DMS 273 treated with DMSO at 0.1 percent for 48 hours (cell line): ENCODE measurements around the gene CPD.
"Not testable (repeated sequence)": the region's sequence is repeated elsewhere in the genome, so short reads cannot be mapped to it uniquely, and the experiment has no call there.

Experiments used
- DNase-seq: peaks from one replicate; lab custom pipeline; 2025; lab: John Stamatoyannopoulos, UW

CPD gene

DNA sequence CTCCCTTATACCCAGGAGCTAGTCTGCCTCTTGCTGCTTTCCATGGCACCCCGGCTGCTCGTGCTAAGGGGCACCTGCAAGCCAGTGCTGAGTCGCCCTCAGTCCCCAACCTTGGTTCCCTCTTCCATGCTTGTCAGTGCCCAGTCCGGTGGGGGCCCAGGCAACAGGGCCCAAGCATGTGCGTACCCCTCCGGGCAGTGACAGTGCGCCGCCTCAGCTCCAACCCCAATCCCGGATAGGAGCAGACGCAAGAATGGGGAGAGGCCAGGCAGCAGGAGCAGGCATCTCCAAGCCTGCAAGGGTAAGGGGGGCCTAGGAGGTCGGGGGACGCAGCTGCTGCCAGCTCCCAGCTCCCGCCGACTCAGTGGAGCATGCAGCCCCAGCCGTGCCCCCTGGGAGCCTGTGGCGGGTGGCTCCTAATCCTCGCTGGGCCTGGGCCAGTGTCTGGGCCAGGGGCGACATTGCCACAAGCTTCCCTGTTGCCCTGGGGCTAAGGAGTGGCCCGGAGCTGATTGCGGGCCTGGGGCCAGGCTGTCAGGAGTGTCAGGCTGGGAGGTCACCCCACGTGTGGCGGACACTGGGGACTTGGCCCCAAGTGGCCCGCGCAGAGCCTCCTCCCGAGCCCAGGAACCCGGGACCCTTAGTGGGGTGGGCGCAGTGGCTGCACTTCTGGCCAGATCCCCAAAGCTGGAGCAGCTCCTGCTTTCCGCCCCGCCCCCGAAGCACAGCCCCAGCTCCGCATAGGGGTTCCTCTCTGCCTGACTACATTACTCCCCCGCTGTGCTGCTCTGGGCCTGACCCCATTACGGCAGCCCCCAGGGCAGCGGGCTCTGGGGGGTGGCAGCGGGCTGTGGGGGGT is 9.8 kb downstream of the CPD start:
- DNase-seq, result no peak

DNA sequence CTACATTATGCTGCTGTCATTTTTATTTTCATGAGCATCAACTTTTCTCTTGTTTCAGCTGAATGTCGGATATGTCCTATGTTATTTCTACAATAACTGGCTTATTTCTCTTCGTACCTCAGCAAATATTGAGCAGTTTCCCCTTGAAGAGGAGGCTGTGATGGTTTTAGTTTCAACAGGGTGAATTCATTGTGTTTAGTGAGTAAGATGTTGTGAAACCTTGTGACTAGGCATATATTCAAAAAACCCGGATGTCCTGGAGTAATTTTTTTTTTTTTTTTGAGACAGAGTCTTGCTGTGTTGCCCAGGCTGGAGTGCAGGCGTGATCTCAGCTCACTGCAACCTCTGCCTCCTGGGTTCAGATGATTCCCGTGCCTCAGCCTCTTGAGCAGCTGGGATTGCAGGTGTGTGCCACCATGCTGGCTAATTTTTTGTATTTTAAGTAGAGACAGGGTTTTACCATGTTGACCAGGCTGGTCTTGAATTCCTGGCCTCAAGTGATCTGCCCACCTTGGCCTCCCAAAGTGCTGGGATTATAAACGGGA is 11.1 kb downstream of the CPD start:
- no peak for DNase-seq

DNA sequence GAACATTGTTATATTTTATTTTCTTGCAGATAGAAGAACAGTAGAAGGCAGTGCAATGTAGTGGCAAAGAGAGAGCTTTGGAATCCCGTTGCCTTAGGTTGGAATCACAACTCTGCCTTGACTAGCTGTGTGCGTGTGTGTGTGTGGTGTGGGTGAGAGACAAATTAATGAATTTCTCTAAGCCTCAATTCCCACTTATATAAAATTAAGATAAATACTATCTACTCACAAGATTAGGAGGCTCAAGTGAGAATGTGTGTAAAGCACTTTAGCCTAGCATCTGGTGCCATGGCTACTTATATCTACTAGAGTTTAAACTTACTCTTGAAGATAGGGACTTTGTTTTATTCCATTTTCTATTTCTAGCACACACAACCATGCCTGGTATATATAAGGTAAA is 12.8 kb downstream of the CPD start:
- DNase-seq, result no peak

DNA sequence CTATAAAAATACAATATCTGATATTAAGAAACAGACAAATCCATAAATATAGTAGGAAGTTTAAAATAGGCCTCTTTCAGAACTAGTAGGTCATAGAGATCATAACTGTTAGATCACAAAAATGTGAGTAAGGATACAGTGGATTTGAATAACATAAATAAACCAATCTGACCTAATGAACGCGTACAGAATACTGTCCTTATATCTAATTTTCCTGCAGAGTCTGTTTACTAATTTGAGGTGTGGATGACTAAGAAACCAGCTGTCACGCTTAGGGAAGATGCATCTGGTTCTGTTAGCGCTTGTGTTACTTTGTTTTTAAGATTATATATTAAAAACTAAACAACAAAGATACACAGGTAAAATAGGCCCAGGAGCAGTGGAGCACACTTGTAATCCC is 14.8 kb downstream of the CPD start:
- DNase-seq, result peak; percentile 20

DNA sequence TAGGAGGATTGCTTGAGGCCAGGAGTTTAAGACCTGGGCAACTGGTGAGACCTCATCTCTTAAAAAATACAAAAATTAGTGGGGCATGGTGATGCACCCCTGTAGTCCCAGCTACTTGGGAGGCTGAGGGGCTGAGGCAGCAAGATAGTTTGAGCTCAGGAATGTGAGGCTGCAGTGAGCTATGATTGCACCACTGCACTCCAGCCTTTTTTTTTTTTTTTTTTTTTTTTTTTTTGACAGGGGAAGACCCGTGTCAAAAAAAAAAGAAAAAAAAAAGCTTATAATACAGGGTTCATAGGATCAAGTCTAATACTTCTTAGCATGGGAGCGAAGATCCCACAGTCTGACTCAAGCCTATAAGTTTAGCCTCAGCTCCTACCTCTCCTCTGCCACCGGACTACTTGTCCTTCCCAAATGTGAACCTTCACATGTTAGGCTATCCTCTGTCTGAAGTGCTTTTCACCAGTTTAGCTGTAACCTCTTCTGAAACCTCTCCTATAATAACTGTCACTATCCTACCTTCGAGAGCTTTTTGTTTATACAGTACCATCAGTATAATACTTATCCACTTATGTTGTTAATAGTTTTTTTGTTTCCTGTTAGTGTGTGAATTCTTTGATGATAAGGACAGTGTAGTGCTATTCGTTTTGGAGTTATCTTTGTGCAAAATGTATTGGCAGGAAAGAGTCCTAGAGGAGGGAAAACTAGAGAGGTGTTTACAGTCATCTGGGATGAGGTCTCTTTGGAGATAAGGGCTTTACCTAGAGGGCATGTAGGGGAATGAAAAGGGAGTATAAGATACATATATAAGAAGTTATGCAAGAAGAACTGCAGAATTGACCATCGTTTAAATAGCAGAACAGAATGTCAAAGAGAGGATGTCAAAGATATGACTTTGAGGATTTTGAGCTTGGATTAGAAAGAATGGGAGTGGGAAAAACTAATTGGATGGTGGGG is 15.5 kb downstream of the CPD start:
- no peak for DNase-seq

DNA sequence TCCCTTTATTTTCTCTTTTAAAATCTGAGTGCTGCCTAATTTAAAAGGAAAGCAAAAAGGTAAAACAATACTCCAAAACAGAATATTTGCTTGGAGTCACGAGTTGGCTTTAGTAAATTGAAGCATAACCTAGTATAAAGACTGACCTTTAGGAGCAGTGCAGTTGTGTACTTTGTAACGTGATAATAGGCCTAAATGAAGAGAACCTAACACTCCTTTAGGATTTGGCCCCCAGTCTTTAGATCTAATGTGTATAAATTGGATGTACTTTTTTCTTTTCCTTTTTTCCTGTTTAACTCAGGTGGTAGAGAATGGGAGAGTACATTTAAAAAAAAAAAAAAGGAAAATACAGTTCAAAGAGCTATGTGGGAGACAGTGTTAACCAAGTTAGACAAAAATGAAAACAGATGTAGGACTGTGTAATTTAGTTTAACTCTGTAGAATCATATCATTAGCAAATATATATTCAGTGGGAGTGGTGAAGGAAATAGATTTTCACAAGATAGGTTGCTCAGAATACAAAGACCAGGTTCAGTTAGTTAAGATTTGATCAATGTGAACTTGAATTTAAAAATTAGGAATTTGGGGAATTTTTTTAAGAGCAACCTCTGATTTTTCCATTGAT is 16.8 kb downstream of the CPD start:
- no peak for DNase-seq

DNA sequence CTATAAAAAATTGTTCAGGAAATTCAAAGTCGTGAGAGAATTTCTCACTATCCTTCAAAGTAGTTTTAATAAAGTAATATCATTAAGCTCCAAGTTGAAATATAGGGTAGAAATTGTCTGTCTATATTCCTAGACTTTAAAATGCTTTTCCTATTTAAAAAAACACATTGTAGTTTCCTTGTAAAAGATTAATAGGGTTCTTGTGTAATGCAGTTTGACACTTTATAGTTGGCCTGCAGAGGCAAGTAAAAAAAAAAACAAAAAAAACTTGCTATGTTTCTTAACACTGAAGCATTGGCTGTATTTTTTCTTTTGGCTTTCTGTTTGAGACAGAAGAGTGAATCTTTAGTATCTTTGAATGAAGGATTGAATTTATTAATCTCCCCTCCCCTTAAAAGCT is 17.4 kb downstream of the CPD start:
- no peak for DNase-seq

DNA sequence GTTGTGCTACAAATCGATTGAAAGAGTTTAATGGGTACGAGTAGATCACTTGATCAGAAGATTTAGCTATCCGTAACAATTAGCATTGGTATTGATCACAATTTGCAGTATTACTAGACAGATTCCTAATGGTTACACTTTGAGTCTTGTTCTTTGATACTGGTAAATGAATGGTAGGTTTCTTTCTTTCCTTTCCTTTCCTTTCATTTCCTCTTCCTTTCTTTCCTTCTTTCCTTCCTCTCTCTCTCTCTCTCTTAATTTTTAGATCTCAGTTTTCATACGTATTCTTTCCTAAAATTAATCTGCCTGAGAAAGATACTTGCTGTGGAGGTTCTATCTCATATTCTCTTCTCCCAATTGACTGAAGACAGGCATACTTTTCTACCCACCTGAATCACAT is 17.9 kb downstream of the CPD start:
- no peak for DNase-seq

DNA sequence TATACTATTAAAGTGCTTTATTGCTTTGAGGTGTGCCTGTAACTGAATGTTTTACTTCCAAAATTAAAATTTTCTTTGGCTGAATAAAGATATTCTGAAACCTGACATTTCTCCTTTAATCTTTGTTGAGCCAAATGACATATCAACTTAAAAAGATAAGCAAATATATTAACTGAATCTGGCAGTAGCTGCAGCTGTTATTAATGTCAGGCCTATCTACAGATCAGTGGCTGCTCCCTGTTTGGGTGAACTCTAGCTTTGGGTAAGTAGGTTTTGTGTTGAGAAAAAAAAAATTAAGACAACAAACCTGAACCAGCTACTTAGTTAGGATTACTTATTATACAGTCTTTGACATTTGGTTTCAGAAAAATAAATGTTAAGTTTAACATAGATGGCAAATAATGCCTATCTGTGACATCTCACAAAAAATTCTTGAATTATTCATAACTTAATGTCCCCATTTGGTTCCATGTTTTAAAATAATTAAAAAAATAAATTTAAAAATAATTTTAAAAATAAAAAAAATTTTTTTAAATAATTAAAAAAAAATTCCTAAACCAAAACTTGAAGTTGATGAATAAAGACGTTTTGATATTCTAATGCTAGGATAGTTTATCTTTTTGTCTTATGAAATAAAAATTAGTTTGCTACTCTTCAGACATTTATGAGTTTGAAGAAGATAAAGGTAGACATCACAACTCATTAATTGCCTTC is 19.8 kb downstream of the CPD start:
- DNase-seq, result no peak

DNA sequence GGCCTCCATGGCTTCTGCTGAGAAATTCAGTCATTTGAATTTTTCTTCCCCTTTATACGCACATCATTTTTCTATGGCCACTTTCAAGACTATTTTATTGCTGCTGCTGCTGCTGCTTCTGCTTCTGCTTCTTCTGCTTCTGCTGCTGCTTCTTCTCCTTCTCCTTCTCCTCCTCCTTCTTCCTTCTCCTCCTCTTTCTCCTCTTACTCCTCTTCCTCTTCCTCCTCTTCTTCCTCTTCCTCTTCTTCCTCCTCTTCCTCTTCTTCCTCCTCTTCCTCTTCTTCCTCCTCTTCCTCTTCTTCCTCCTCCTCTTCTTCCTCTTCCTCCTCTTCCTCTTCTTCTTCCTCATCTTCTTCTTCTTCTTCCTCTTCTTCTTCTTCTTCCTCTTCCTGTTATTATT is 22.4 kb downstream of the CPD start:
- no peak for DNase-seq

DNA sequence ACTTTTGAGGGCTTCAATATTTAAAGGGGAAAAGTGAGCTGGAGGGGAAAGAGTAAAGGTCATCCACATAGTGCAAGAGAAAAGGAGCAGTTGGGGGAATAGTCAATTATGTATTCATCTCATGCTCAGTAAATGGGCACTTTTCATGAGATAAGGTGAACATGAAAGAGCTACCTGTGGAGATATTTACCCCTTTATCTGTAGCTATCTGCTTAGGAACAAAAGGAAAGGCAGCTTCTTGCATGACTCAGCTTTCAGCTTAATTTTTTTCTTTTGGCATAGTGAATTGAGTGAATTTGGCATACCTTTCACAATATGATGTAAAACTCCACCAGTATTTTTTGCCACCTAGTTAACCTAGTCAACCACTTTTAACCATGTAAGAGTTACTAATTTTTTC is 26.4 kb downstream of the CPD start:
- DNase-seq, result no peak

DNA sequence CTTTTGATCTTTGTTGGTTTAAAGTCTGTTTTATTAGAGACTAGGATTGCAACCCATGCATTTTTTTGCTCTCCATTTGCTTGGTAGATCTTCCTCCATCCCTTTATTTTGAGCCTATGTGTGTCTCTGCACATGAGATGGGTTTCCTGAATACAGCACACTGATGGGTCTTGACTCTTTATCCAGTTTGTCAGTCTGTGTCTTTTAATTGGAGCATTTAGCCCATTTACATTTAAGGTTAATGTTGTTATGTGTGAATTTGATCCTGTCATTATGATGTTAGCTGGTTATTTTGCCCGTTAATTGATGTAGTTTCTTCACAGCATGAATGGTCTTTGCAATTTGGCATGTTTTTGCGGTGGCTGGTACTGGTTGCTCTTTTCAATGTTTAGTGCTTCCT is 31.9 kb downstream of the CPD start:
- not testable (repeated sequence) for DNase-seq

DNA sequence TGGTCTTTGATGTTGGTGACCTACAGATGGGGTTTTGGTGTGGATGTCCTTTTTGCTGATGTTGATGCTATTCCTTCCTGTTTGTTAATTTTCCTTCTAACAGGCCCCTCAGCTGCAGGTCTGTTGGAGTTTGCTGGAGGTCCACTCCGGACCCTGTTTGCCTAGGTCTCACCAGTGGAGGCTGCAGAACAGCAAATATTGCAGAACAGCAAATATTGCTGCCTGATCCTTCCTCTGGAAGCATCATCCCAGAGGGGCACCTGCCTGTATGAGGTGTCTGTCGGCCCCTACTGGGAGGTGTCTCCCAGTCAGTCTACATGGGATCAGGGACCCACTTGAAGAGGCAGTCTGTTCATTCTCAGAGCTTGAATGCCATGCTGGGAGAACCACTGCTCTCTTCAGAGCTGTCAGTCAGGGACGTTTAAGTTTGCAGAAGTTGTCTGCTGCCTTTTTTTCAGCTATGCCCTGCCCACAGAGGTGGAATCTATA is 33.3 kb downstream of the CPD start:
- DNase-seq, result not testable (repeated sequence)

DNA sequence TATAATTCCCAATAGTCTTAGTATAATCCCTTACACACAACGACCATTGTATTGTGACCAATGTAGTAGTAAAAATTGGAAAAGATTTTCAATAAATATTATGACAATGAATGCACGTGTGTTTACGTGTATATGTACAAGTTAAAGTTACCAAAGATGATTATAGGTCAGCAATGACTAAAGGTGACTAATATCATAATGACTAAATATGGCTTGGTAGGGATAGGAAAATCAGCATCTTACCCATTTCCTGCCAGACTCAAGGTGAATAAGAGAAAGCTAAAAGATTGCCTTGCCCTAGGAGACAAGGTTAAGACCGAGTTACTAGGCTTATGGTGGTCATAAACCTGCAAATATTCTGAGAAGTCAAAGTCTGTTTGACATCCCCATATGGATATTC is 34.4 kb downstream of the CPD start:
- no peak for DNase-seq

DNA sequence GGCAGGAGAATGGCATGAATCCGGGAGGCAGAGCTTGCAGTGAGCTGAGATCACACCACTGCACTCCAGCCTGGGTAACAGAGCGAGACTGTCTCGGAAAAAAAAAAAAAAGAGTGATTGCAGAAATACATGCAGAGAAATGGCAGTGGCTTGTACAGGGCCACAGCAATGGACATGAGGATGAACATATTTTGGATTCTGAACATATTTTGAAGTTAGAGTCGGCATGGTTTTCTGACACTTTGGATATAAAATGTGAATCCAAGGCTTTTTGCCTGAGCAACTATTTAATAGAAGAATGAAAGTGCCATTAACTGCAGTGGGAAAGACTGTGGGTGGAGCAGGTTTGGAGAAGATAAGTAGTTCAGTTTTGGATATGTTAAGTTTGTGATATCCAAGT is 35.8 kb downstream of the CPD start:
- DNase-seq, result no peak

DNA sequence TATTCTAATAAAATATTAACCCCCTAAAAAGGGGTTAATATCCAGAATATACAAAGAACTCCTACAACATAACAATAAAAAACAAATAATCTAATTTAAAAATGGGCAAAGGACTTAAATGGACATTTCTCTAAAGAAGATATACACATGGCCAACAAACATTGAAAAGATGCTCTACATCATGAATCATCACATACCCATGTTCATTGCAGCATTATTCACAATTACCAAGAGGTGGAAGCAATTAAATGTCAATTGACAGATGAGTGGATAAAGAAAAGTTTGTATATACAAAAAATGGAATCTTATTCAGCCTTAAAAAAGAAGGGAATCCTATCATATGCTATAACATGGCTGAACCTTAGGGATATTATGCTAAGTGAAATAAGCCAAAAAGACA is 36.8 kb downstream of the CPD start:
- no peak for DNase-seq

DNA sequence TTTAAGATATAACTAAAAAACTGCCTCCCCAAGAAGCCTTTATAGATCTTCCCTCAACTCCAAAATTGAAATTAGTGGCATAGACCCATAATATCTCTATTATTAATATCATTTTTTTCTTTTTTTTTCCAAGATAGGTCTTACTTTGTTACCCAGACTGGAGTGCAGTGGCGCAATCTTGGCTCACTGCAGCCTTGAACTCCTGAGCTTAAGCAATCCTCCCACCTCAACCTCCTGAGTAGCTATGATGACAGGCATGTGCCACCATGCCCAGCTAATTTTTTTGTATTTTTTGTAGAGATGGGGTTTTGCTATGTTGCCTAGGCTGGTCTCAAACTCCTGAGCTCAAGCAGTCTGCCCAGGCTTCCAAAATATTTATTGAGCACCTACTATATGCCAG is 39.3 kb downstream of the CPD start:
- not testable (repeated sequence) for DNase-seq

DNA sequence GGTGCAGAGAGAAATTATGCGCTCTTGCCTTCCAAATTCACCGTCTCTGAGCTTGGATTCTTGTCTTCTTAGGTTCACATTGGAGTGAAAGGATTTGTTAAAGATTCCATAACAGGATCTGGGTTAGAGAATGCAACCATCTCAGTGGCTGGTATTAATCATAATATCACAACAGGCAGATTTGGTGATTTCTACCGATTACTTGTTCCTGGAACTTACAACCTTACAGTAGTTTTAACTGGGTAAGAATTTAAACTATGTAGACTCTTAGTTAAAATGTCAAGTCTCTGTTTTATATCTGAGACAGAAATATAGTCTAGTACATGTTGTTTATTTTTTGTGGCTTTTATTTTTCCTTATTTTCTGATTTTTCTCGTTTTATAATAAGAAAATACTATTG is 42.9 kb downstream of the CPD start:
- no peak for DNase-seq

DNA sequence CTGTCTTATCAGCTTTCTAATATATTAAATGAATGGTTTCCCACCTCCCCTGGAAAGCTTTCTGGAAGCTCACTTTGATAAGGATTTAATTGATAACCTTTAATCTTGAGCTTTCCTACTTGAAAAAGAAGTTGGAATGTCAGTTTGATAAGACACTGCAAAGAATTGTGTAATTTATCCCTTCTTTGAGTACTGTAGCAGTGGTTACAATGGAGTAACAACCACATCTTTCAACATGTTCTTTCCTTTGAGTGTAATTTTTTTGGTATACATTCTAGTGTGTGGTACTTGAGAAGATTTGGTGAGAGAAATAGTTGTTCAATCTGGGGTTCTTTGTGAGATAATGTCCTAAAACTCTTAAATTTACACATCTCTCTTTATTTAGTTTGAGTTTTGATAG is 43.4 kb downstream of the CPD start:
- no peak for DNase-seq

DNA sequence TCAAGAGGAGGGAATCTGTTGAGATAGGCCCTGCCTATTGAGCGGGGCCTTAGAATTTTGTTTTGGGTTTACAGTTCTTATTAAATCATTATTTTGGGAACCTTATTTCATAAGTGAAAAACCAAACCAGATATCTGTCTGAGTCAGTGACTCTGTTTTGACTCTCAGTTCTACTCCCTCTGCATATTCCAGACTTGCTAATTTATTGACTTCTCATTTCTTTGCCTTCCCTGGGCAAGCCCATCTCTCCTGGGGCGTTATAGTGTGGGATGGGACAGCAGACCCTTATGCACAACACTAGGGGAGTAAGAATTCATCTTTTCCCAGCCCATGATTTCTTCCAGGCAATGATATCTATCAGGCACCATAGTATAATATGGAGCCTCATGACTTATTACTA is 45.7 kb downstream of the CPD start:
- no peak for DNase-seq

DNA sequence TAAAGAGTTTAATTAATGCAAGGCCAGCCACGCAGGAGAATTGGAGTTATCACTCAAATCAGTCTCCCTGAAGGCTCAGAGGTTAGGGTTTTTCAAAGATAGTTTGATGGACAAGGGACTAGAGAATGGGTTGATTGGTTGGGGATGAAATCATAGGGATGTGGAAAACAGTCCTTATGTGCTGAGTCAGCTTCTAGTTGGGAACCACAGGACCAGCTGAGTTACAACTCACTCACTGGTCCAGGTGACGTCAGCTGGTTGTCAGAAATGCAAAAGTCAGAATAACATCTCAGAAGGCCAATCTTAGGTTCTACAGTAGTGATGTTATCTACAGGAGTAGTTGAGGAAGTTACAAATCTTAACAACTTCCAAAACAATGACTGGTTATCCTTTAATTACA is 47.6 kb downstream of the CPD start:
- DNase-seq, result no peak

DNA sequence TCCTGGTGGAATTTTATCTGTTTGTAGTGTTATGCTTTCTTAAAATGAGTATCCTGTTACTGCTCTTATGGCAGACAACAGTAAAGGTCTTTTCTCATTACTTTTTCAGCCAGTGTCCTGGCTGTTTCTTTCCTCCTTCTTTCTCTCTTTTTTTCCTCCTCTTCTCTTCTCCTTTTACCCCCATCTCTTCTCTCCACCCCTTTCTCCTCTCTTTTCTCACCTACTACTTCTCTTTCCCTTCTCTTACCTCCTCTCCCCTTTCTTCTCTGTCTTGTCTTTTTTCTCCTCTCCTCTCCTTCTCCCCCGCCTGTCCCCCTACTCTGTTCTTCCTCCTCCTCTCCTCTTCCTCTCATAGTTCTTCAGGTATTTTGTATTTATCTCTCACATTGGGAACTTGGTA is 48.9 kb downstream of the CPD start:
- no peak for DNase-seq
